GM12801 (cell line): ENCODE measurements around the gene NSUN7.

Source experiments
- TF ChIP-seq, protein P1 (sequence below): IDR thresholded peaks from one replicate; pipeline ENCODE4 v1.5.1; 2011; ENCODE audit warnings: control low read depth; ENCODE audit not compliant: insufficient read length; ENCODE audit errors: extremely low read depth

Gene NSUN7

DNA sequence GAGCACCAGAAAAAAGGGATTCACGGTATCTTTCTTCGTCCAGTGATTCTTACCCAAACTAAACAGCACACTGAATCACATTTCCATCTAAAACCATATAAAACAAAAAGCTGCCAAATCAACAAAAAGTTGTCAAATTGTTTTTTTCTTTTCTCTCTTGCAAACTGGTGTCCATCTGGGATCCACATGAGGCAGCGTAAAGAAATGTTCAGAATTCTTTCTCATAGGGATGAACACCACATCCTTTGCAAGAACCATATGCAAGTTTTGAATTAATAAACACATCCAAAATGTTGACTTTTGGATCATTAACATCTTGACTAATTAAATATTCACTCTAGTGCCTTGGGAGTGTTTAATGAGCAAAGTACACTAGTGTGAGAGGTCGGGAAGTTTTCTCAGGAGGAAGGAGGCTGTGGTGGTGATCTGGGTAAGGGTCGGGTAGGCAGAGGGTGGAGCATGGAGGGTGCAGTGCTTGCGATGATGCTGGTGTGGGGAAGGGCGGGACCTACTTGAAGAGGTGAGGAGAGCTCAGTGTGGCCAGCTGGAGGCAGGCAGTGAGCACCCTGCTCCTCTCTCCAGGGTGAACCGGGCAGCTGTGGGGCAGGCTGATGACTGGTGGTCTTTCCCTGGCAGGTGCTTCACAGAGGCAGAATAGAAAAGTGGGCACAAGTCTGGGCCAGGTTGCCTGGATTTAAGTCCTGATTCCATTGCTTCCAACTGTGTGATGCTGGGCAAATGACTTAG, 72.8 kb downstream of the NSUN7 start:
- TF ChIP-seq, protein P1, sequence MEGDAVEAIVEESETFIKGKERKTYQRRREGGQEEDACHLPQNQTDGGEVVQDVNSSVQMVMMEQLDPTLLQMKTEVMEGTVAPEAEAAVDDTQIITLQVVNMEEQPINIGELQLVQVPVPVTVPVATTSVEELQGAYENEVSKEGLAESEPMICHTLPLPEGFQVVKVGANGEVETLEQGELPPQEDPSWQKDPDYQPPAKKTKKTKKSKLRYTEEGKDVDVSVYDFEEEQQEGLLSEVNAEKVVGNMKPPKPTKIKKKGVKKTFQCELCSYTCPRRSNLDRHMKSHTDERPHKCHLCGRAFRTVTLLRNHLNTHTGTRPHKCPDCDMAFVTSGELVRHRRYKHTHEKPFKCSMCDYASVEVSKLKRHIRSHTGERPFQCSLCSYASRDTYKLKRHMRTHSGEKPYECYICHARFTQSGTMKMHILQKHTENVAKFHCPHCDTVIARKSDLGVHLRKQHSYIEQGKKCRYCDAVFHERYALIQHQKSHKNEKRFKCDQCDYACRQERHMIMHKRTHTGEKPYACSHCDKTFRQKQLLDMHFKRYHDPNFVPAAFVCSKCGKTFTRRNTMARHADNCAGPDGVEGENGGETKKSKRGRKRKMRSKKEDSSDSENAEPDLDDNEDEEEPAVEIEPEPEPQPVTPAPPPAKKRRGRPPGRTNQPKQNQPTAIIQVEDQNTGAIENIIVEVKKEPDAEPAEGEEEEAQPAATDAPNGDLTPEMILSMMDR = no peak

DNA sequence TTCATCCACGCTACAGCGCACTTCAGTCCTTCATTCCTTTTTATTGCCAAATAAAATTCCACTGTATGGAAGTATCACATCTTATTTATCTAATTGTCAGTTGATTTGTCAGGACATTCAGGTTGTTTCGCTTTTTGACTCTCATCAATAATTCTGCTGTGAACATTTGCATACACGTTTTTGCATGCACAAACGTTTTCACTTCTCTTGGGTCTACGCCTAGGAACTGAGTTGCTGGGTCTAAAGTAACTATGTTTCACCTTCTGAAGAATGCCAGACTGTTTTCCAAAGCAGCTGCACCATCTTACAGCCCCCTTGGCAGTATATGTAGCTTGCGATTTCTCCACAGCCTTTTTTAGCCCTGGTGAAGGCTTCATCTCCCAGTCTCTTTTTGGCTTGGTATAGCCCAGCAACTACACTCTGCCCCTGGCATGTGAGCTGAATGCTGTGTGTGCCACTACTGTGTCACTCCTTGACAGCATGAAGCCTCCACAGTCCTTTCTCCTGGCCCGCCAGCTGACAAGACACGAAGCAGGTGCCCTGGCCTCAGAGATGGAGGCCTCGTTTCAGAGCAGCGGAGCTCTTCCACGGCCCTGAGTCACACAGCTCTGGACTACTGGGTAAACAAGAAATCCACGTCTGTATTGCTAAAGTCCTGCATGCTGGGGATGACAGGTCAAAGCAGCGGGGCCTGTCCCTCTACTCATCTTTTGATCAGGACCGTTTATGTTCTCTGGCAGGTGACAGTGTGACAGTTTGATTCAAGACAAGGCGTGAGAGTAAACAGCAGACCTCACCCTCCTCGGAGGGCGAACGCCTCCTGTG, 75.5 kb downstream of the NSUN7 start:
- TF ChIP-seq, protein P1 = no peak

DNA sequence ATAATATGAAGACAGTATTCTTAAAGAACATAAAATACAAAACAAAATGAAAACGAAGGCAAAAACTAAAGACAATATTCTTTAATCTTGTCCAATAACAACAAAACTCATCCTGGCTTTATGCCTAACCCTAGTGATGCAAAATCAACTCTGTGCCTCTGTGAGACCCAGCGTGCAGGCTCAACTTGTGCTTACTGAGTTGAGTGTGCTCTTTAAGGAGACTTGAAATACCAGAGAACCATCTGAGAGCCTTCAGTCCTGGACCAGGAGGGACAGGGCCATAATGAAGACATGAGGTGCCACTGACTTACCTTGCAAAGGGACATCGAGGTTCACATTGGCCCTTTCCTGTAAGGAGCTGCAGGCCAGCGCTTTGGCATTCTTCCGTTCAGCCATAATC, 77.1 kb downstream of the NSUN7 start:
- TF ChIP-seq, protein P1 = no peak

DNA sequence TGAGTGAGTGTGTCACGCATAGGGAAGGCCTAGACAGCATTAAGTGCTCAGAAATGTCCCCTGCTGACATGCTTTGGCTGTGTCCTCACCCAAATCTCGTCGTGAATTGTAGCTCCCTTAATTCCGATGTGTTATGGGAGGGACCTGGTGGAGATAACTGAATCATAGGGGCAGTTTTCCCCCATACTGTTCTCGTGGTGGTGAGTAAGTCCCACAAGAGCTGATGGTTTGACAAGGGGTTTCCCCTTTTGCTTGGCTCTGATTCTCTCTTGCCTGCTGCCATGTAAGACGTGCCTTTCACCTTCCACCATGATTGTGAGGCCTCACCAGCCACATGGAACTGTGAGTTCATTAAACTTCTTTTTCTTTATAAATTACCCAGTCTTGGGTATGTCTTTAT, 78.0 kb downstream of the NSUN7 start:
- TF ChIP-seq, protein P1 = no peak

DNA sequence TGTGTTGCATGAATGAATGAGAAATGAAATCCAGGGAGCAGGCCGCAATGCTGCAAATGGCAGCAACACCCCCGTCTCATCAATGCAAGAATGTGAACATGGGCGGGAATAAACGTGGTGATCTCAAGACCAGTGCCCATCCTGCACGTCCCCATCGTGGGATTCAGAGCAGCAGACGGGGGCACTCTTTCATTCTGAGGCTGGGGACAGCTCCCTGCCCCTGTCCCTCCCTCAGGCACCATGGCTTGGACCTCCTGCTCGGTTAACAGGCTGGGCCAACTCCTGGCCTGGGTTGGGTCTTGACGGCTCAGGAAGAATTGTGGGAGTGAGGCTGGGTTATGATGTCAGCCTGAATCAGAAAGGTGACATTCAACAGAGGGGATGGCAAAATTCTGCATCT, 78.9 kb downstream of the NSUN7 start:
- TF ChIP-seq, protein P1 = no peak

DNA sequence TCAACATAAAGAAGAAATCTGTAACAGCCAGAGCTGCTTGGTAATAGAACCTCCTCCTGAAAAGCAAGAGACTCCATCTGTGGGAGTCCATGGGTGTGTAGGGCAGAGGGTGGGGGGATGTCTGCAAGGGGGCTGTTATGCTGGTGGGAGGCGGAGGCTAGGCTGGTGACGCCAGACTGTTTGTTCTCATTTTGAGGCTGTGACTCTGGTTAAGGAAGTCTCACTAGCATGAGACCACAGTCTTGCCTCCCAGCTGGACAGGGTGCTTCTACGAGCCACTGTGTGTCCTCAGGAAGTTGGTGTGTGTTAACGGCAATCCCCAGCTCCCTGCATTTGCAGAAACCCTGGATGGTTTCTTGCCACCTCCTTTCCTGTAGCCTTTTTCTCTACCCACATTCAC, 79.8 kb downstream of the NSUN7 start:
- TF ChIP-seq, protein P1 = no peak

DNA sequence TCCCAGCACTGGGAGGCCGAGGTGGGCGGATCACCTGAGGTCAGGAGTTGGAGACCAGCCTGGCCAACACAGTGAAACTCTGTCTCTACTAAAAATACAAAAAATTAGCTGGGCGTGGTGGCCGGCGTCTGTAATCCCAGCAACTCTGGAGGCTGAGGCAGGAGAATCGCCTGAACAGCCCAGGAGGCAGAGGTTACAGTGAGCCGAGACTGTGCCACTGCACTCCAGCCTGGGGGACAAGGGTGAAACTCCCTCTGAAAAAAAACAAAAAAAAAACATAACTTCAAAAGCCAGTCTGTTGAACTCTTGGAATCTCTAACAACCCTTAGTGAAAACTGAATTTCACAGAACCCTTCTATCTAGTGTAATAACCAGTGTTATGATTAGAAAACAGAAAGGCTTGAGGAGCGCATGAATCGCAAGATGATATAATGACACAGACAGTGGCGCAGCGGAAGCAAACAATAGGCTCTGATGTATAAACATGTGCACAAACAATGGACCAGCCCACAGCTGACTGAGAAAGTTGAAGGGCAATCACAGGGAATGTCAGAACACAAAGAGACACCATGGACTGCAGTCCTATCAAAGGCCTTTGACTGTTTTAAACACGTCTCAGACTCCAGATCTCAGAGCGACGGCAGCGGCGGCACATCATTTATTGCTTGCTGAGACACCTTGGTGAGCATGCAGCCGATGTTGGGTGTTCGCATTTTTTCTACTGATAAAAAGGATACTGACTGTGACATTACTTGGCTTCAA, 81.6 kb downstream of the NSUN7 start:
- TF ChIP-seq, protein P1 = no peak
